Epidermal melanocyte (primary cell): ENCODE data around the gene PHYKPL.

Experiments
- DNase-seq: peaks from one replicate; pipeline ENCODE4 v3.0.0; 2011; ENCODE audit warnings: low spot score; ENCODE audit not compliant: insufficient read length

Gene PHYKPL

DNA sequence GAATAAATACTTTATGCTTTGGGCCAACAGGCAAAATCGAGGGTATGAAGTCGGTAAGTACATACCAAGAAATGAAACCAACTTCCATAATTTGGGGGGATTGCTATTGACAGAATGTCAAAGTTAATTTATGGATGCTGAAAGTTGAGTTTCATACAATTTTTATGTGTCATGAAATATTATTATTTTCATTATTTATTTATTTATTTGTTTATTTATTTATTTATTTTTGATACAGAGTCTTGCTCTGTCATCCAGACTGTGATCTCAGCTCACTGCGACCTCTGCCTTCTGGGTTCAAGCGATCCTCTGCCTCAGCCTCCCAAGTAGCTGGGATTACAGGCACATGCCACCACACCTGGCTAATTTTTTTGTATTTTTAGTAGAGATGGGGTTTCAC, 40.9 kb downstream of the PHYKPL start:
- no peak for DNase-seq

DNA sequence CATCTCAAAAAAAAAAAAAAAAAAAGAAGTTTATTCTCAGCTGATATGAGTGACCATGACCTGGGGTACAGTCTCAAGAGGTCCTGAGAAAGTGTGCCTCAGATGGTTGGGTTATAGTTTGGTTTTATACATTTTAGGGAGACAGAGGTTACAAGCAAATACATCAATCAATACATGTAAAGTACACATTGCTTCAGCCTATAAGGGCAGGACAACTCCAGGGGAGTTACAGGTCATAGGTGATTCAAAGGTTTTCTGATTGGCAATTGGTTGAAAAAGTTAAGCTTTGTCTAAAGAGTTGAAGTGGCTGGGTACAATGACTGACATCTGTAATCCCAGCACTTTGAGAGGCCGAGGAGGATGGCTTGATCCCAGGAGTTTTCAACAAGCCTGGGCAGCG, 43.2 kb downstream of the PHYKPL start:
- no peak for DNase-seq

DNA sequence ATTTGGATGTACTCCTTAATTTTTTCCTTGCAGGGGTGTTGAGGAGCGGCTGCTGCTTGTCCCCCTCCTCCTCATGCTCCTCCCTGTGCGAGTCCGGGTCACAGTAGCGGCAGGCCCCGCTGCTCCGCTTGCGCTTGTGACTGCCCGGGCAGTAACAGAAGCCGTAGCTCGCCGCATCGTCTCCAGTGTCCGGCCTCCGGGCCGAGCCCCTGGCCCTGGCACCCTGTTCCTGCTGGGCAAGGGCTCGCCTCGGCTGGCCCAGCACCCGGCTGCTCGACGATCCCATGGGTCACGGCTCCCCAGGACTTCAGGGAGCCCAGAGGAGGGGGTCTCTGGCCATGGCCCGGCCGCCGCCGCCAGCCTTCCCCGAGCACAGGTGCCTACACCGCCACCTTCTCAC, 45.6 kb downstream of the PHYKPL start, which contains the start of gene GMCL2:
TSS of gene GMCL2 (minus strand) at position 358 of the 400 bp plus-strand sequence. CDS start at position 286, 72 bp downstream.
- DNase-seq: no peak

DNA sequence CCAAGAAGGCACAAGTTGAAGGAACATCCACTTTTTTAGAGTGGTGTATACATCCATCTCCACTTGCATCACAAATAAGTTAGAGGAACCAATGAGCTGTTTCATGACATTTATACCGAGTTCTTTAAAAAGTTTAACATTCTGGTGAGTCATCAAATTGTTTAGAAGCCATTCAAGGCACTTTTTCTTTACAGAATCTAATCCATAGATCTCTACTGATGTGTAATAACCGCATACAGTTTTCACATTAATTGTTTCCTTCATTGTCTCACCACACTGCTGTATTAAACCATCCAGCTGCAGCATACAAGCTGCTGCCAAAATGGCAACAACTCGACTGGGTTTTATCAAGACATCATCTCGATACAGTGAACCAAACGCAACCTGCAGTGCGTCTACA, 46.2 kb downstream of the PHYKPL start:
- DNase-seq: no peak

DNA sequence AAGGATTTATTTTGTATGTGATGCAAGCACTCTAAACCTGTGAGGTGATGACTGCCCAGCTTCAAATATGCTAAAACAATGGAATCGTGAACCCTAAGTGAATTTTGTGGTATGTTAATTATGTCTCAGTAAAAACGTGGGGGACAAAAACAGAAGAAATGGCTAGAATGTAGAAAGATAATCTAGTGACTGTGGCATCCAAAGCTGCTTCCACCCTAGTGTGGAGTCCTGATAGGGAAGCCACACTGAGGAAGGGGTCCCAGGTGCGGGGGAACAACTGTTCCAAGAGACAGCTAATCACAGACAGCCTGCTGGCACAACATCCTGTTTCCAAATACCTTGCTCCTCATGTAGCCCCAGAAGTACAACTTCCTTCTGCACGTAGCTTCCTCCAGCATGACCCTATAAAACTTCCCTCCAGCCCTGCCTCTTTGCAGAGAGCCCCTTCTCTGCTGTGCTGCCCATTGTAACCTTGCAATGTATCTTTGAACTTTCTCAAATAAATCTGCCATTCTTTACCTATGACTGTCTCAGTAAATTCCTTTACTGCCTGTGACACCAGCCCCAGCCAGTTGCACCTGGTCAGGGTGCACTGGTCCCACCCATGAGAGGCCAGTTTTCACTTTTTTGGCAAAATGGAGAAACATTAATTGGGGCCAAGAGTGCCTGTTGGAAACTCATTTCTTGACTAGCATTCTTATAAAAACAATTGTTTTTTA, 50.3 kb downstream of the PHYKPL start:
- DNase-seq: no peak

DNA sequence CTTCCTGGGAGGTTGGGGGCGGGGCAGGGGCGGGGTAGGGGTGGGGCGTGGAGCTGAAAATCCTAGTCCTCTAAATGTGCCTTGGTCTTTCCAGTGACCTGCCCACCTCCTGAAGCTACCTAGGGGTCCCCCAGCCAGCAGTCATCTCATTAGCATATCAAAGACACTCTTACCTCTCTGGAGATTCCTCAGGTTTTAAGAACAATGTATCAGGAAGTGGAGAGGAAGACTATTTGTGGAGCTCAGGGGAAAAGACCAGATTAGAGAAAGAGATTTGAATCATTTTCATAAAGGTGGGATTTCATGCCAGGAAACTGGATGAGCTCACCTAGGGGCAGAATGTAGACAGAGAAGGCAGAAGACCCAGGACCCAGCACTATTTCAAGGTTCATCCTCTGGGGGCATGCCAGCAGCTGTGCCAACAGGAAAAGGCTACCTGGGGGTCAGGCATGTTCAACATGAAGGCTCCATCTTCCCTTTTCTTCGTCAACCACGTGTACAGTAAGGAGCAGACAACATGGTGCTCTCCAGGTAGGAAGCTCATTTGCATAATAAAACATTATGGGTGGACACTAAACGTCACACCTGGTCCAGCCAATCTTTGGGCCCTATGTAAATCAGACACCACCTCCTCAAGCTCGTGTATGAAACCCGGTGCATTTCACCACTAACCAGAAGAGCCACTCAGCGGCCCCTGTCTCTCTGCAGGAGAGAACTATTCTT, 52.3 kb downstream of the PHYKPL start:
- DNase-seq: no peak

DNA sequence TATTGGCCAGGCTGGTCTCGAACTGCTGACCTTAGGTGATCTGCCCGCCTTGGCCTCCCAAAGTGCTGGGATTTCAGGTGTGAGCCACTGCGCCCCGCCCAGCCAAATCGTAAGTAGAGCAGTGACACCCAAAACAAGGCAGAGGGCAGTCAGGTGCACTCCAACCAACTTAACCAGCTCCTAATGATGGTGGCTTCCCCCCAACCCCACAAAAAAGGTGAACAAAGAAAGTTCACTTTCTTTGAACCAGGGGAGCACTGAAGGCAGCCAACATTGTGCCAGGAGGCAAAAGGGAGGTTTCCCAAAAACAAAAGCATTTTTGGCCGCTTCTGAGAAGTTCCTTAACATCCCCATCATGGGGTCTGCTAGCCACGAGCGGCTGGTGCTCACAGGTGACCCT, 55.0 kb downstream of the PHYKPL start:
- no peak for DNase-seq

DNA sequence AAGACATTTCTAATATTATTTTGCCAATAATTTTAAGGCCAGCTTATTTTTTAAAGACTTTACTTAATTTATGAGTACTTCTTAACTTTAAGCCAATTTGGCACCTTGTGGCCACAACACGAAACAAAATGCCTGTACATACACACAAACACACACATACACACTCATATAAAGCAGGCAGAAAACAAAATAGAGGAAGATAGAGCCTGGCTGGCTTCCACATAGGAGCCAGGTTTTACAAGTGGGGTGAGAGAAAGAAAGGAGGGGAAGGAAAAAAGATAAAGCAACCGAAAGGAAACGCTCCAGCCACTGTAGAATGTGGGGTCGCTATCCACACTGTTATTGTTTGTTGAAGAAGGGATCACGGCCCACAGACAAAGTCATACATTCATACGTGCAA, 55.8 kb downstream of the PHYKPL start:
- DNase-seq: no peak

DNA sequence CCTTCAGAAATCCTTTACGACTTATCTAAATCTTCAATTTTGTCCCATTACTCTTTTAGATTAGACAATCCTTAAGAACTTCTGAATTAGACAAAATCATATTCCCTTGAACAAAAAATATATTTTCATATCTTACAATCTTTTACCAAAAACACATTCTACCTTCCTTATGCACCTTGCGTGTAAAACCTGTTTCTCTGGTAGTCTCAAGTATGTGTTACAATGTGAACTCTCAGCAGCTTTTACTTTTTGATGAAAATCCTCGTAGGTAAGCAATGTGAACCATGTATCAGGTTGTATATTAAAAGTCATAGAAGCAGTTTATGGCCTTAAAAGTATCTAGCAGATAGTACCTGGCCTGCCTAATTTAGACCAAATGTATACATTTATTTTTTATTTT, 58.1 kb downstream of the PHYKPL start:
- no peak for DNase-seq

DNA sequence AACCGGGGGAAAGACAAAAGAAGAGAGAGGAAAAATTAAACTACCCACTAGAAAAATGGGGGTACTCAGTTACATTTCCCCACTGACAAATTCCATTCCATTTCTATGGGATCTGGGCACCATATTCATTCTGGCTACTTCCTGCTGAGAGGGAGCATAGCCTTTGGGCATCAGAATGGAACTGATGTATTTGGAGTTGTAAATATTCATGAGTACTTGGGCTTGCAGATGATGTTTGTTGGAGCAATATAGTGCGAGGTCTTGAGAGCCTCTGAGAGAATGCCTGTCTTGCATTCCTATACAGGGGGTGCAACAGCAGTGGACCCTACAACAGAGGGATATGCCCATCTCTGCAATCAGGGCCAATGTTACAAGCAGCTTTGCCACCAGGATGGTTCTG, 62.1 kb downstream of the PHYKPL start:
- no peak for DNase-seq

DNA sequence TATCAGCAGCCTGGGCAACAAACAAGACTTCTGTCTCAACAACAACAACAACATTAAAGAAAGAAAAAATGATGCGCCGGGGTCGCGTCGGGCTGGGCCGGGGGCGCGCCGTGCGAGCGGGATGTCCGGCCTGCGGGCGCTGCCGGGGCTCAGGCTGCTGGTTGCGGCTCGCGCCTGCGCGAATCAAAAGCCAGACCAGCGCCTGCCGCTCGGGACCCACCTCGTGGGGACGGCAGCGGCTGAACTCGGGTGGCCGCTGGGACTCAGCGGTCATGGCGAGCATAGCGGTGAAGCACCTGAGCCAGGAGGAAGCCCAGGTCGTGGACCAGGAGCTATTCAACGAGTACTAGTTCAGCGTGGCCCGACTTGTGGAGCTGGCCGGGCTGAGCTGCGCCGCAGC, 67.0 kb downstream of the PHYKPL start:
- no peak for DNase-seq

DNA sequence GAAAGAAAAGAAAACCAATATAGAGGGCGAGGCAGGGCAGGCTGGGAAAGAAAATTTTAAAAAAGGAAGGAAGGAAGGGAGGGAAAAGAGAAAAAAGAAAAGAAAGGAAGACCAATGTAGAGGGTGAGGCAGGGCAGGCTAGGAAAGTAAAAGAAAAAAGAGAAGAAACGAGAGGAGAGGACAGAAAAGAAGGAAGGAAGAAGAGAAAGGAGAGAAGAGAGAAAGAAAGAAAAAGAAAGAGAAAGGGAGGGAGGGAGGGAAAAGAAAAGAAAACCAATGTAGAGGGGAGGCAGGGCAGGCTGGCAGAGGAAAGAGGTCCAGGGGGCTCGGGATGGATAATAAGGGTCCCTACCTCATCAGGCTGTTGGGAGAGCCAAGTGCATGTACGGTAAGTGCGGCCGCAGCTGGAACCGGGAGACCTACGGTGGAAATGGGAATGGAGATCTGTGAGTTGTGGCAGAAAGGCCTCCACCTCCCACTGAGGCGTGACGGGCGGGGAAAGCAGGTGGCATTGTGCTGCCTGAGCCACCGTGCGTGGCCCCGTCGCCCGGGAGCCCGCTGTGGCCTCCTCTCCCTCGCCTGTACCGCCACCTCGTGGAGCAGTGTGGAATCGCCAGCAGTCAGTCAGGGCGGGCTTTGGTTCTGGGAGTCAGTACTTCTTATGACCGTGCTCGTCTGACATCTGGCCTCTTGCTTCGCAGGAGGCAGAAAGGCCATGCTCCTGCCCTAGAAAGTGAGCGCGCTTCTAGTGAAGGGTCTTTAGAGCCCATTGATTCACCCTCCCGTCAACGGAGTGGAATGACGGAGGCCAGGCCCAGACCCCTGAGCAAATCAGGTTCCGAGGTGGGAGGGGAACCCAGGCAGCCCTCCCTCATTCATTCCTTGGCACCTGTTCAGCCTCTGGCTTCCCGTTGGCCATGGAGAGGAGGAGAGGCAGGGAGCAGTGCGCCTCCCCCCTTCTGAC, 68.5 kb downstream of the PHYKPL start:
- peak; percentile 84 for DNase-seq

DNA sequence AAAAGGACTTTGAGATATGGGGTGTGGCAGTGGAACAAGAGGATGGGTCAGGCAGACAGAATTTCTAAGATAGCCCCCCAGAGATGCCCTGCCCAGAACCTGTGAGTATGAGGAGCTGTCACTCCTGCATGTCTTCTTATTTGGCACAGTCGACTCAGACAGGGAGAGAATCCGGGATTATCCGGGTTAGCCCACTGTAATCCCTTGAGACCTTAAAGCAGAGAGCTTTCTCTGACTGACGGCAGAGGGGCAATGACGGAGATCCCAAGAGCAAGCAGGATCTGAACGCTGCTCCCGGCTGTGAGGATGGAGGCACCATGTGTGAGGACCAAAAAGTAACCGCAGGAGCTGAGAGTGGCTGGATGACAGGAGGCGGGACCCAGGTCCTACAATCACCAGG, 70.1 kb downstream of the PHYKPL start:
- DNase-seq: no peak

DNA sequence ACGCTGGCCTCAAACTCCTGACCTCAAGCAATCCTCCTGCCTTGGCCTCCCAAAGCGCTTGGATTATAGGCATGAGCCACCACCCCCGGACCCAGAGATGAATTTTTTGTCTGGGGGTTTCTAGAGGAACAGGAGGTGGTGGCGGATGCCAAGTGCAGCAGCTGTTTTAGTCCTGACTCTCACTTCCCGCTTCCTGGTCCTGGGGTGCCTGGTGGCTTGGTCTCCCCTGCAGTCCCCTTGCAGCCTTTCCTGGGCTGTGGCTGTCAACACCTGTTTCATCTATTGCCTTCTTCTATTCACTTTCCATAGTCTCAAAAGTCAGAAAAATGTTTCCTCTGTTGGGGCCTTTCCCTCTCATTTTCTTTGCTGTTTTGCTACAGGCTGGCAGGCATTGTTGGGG, 72.4 kb downstream of the PHYKPL start:
- no peak for DNase-seq
